B cell (primary cell): ENCODE data around the gene SVIP.

ENCODE experiments used
- EZH2 ChIP-seq: IDR thresholded peaks from 2 replicates; pipeline ENCODE4 v1.6.1; 2012; ENCODE audit warnings: borderline replicate concordance, low read depth, mild to moderate bottlenecking, moderate library complexity, low read length; ENCODE audit not compliant: insufficient read depth, poor library complexity, severe bottlenecking
- TF ChIP-seq, protein P1 (sequence below): fragments of 200-600 bp; IDR thresholded peaks from one replicate; pipeline ENCODE4 v1.8.0; 2022; ENCODE audit warnings: antibody characterized with exemption, mild to moderate bottlenecking

DNA sequence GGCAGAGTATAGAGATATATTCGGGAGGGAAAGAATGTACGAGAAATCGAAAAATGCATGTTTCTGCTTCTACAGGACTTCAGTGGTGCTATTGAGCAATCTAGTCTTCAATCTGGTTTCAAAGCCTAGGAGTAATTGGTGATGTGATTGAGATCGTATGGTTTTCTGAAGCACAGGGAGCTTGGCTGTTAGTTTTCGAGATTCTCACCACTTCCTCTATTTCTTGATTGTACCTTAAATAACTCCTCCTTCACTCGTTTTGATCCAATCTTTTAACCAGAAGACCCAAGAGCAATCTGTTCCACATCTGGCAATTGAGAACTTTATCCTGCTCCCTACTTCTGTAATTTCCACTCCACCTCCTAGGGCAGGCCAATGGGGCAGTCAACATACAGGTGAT lies 30.2 kb upstream of the SVIP start:
- TF ChIP-seq EZH2, result no peak
- TF ChIP-seq, protein P1, sequence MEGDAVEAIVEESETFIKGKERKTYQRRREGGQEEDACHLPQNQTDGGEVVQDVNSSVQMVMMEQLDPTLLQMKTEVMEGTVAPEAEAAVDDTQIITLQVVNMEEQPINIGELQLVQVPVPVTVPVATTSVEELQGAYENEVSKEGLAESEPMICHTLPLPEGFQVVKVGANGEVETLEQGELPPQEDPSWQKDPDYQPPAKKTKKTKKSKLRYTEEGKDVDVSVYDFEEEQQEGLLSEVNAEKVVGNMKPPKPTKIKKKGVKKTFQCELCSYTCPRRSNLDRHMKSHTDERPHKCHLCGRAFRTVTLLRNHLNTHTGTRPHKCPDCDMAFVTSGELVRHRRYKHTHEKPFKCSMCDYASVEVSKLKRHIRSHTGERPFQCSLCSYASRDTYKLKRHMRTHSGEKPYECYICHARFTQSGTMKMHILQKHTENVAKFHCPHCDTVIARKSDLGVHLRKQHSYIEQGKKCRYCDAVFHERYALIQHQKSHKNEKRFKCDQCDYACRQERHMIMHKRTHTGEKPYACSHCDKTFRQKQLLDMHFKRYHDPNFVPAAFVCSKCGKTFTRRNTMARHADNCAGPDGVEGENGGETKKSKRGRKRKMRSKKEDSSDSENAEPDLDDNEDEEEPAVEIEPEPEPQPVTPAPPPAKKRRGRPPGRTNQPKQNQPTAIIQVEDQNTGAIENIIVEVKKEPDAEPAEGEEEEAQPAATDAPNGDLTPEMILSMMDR, result no peak
